CMK (cell line): ENCODE results near the gene SF3A1.
"Not testable (repeated sequence)": the region's sequence is repeated elsewhere in the genome, so short reads cannot be mapped to it uniquely, and the experiment has no call there.

Experiments
- DNase-seq: peaks from one replicate; pipeline ENCODE4 v3.0.0-alpha.2; 2010; ENCODE audit warnings: low read depth

Gene SF3A1, protein sequence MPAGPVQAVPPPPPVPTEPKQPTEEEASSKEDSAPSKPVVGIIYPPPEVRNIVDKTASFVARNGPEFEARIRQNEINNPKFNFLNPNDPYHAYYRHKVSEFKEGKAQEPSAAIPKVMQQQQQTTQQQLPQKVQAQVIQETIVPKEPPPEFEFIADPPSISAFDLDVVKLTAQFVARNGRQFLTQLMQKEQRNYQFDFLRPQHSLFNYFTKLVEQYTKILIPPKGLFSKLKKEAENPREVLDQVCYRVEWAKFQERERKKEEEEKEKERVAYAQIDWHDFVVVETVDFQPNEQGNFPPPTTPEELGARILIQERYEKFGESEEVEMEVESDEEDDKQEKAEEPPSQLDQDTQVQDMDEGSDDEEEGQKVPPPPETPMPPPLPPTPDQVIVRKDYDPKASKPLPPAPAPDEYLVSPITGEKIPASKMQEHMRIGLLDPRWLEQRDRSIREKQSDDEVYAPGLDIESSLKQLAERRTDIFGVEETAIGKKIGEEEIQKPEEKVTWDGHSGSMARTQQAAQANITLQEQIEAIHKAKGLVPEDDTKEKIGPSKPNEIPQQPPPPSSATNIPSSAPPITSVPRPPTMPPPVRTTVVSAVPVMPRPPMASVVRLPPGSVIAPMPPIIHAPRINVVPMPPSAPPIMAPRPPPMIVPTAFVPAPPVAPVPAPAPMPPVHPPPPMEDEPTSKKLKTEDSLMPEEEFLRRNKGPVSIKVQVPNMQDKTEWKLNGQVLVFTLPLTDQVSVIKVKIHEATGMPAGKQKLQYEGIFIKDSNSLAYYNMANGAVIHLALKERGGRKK

DNA sequence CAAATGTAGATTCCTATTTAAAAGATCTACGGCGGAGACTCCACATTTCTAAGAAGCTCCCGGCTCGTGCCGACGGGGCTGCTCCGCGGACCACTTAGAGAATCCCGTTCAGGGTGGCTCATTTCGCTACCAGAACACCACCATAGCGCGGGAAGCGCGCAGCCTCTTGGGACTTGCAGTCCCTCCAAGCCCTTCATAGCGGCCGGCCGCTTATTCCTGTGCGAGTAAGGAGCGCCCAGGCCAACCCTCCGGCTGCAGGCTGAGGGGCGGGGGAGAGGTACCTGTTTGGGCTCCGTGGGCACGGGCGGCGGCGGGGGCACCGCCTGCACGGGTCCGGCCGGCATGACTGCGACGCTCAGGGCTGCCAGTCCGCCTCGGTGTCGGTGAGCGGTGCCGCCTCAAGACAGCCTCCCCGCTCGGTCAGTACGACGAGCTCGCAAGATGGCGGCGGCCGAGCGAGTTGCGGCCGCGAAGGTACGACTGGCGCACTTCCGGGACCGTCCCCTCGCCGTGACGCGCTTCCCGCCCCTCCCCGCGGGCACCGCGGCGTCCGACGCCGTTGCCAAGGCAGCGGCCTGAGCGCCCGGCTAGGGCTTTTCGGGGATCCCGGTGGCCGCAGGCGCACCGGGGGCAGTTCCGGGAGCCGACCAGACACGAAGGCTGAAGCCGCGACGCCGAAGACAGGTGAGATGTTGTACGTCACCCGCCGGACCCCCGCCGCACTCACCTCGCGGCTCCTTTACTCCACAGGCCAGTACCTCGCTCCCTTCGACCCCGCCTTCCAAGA is at the start of gene SF3A1, which contains the start of gene CCDC157:
Gene SF3A1, minus strand, starts transcription at position 446 of the 787 bp plus-strand sequence. Its CDS starts 102 bp downstream, at position 344.
Gene CCDC157, plus strand, starts transcription at position 559 of the 787 bp plus-strand sequence. CDS start 8,994 bp downstream, outside the sequence.
- peak; percentile 71 for DNase-seq

DNA sequence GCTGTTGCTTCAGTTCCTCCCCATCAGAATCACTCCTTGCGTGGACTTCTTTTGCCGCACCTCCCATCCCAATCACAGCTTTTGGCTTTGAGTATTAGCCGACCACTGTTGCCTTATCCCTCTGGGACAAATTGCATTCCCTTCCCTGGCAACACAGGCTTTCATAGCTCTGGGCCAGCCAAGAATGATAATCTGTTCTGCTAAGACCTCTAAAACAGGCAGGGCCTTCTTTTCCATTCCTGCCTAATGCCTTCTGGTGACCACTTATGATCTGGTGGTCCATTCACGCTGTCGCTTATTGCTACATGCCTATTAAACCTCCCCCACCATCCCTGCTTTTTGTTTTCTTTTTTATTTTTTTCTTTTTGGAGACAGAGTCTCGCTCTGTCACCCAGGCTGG is 49.7 kb upstream of the SF3A1 start:
- DNase-seq, result no peak

DNA sequence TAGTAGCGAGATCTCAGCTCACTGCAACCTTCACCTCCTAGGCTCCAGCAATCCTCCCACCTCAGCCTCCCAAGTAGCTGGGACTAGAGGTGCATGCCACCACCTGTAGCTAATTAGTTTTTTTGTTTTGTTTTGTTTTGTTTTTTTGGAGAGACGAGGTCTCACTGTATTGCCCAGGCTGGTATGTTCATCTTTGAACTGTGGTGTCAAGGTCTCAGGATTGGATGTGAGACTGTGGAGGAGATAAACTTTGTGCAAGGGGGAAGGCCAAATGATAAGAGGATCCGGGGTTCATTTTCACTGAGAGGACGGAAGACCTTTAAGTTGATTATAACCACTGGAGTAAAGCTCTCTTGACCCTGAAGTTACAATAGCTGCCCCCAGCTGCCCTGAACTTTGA is 49.0 kb upstream of the SF3A1 start:
- DNase-seq, result no peak

DNA sequence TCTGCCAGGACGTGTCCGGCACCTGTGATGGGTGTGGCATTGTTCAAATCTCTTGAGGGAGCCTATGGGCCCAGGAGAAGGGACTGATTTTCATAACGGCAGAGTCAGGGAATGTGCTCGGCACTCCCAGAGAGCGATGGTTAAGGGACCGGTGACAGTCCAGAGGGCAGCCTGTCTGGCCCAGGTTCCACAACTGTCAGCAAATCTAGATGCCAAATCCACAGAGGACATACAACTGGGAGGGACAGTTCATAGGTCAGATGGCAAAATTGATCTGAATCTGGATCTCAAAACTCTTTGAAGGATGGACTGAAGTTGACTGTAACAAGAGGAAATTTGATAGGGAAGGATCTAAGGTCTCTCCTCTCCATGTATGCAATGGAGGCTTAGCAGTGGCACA is 47.6 kb upstream of the SF3A1 start:
- DNase-seq, result no peak

GRCh38 chr22:30402766-30403104 is 46.0 kb upstream of the SF3A1 start:
- not testable (repeated sequence) for DNase-seq

DNA sequence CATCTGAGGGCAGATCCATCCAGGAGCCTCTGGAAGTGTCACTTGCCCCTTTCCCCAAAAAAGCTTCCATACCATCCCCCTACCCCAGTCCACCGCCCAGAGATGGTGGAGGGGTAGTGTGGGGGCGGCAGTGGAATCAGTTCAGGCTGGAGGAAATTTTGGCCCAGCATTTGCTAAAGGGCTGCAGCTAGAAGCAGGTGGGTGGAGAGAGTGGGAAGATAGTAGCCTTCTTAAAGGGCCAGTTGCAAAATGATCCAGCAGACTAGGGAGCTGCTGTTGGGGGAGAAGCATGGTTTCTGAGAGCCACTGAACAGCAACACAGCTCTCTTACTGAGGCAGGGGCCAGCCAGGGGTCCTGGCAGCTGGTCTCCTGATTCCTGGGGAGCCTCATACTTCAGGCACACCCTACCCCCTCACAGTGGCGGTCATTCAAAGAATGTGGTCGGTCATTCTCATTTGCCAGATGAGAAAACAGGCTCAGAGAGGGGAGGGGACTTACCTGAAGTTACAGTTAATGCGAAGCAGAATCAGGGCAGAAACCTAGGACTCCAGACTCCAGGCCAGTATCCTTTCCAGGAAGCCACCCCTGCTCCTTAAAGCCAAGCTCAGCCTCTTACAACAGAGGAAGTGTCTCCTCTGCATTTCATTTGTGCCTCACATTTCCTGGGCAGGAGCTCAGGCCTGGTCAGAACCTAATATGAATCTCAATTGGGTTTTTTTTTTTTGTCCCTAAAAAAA is 45.5 kb upstream of the SF3A1 start:
- no peak for DNase-seq

- not testable (repeated sequence) for DNase-seq
These were observed 44.3 kb upstream of the SF3A1 start for GRCh38 chr22:30401024-30401423.

- no peak for DNase-seq
These were observed 43.5 kb upstream of the SF3A1 start for GRCh38 chr22:30400159-30400558.

GRCh38 chr22:30399718-30400117 is 43.0 kb upstream of the SF3A1 start:
- DNase-seq, result no peak

DNA sequence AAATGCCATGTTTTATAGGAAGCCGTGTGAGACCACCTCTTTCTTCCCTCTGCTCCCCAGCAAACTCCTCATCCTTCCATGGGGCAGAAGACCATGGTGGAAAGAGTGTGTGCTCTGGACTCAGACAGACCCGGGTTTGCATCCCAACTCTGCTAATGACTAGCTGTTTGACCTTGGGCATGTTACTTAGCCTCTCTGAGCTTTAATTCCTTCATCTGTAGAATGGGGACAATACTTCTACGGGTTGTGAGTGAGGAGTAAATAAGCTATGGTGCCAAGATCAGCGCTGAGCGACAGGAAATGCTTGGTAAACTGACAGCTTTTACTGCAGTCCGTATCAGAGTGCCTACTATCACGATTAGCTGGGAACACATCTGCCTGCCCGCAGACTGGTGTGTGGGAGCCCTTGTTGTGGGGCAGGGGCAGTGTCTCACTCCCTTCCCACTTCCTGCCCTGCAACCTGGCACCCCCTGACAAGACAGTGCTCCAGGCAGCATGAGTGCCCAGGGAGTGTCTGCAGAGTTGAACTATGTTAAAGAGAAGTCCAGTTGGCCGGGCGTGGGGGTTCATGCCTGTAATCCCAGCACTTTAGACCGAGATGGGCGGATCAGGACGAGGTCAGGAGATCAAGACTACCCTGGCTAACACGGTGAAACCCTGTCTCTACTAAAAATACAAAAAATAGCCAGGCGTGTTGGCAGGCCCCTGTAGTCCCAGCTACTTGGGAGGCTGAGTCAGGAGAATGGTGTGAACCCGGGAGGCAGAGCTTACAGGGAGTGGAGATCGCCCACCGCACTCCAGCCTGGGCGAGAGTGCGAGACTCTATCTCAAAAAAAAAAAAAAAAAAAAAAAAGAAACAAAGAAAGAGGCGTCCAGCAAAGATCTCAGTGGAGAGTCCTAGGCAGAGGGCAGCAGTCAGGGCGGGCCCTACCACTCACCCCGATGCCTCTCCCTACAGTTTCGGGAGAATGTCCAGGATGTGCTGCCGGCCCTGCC is 42.3 kb upstream of the SF3A1 start:
- peak; percentile 96 for DNase-seq

- DNase-seq, result peak; percentile 26
These were observed 41.3 kb upstream of the SF3A1 start for GRCh38 chr22:30397656-30398635.

GRCh38 chr22:30396871-30397655 is 40.4 kb upstream of the SF3A1 start, which contains the start of gene SEC14L2:
SEC14L2 (plus strand) TSS chr22:30397018; CDS start chr22:30397117, 99 bp downstream.
- no peak for DNase-seq

DNA sequence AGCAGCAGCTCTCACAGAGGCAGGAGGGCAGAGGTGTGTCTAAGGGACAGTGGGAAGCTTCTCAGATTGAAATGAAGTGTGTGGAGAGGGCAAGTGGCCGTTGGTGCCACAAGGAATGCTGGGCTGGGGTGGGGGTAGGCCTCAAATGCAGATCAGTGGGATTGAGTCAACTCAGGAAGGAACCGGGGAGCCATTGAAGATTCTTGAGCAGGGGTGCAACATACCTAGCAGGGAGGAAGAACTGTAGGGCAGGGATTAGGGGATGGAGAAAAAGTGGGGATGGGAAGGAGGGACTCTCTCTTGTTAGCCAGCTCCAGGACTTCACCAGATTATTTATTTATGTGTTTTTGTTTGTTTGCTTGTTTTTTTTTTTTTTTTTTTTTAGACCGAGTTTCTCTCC is 37.2 kb upstream of the SF3A1 start:
- no peak for DNase-seq

GRCh38 chr22:30393322-30393680 is 36.6 kb upstream of the SF3A1 start:
- DNase-seq, result no peak

- DNase-seq, result no peak
These were observed 36.1 kb upstream of the SF3A1 start for GRCh38 chr22:30392661-30393321.

DNA sequence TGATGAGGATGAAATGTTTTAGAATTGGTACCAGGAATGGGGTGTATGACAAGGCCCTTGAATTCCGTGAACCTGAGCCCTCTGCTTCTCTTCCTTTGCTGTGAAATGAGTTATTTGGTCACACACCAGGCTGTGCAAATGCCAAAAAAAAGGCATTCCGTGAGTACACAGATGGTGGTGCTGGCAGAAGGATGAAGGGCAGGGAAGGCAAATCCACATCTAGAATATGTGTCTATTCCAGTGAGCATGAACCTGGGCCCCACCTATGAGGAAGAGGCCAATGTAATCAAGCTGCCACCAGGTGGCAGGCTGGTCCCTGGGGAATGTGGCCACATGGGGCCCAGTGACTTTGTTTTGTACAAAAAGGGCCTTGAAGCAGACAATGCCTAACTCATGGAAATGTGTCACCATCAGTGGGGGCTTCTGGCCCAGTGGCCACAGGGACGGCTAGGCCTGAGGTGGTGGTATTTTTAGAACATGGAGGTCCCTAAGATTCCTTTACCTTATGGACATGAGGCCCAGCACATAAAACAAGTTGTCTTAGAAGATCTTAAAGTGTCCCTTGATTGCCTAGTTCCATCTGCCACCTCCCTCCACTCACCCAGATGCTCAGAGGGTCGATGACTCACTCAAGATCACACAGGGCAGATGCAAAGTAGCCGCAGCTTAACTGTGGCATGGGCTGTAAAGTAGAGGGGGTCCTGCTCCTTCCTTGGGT is 34.4 kb upstream of the SF3A1 start:
- DNase-seq, result peak; percentile 52
